Measurements from ENCODE around the gene BRAF.
"Not testable (repeated sequence)": the region's sequence is repeated elsewhere in the genome, so short reads cannot be mapped to it uniquely, and the experiment has no call there.

BRAF gene

DNA sequence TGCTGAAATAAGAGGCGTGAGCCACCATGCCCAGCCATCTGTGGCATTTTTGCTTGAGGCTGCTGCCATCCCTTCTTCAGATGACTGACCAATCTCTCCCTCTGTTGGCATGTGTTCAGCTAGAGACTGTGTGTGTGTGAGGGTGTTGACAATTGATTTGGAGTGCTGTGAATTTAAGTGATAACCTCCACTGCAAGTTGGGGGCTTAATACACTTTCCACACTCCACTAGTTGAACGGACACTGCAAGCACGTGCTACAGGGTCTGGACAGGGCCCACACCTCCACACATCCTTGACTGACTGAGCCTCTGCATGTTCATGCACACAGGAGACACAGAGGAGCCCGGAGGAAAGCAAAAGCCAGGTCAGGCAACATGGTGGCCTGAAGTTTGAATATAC, 51.3 kb downstream of the BRAF start:
- no peak for DNase-seq

- DNase-seq, result no peak
These were observed 54.7 kb downstream of the BRAF start for GRCh38 chr7:140870003-140870402.

GRCh38 chr7:140869430-140869829, 55.3 kb downstream of the BRAF start:
- no peak for DNase-seq

- DNase-seq, result no peak
These were observed 57.0 kb downstream of the BRAF start for GRCh38 chr7:140867467-140868462.

DNA sequence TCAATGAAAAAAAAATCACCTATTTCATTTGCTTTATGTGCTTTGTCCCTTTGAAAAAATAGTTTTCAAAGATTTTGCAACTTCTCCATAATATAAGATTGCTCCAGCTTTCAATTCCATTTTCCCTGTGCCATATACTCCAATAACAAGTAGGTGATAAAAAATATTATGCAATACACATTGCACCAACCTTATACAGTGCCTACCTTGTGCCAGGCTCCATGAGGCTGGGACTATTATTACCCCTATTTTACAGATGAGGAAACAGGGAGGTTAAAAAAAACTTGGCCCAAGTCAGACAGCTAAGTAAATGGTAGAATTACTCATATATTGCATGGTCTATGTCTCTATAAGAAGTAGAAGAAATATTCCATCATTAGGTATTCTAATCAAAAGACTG, 57.8 kb downstream of the BRAF start:
- DNase-seq, result no peak

GRCh38 chr7:140864732-140865131, 60.0 kb downstream of the BRAF start:
- no peak for DNase-seq

DNA sequence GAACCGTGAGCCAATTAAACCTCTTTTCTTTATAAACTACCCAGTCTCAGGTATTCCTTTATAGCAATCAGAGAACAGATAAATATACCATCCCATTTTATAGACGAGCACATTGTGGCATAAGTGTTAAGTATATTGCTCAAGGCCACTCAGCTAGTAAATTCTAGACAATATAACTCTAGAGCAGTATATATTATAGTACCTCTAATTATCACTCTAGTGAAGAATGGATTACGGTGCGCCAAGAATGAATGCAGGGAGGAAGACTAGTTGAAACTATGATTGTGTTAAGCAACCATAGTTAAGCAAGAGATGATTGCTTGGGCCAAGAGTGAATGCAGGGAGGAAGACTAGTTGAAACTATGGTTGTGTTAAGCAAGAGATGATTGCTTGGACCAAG, 60.9 kb downstream of the BRAF start:
- DNase-seq, result no peak

DNA sequence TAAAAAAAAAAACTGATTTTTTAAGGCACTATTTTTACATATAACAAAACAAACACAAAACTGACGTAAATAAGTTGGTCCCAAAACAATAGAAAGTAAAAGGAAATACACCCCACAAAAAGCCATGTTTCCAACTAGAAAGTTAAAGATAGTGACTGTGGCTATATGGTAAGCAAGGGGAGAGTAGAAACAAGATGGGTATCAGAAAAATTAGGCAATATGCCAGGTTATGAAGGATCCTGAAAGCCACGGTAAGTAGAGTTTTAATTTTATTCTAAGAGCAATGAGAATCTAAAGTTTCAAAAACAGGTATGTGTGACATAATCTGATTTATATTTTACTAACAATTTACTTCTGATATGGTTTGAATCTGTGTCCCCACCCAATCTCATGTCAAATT, 61.5 kb downstream of the BRAF start:
- DNase-seq, result no peak

DNA sequence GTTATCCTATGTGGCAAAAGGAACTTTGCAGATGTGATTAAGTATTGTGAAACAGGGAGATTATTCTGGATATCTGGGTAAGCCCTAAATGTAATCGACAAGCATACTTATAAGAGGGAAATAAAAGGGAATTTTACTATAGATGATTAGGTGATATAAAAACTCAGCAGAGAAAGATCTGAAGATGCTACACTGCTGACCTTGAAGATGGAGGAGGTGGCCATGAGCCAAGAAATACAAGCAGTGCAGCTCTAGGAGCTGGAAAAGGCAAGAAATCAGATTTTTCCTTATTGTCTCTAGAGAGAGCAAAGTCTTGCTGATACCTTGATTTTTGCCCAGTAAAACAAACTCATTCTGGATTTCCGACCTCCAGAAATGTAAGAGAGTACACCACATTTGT, 67.7 kb downstream of the BRAF start:
- DNase-seq, result no peak

- no peak for DNase-seq
These were observed 83.5 kb downstream of the BRAF start for GRCh38 chr7:140841166-140841715.

GRCh38 chr7:140831724-140832123, 93.0 kb downstream of the BRAF start:
- DNase-seq, result no peak

GRCh38 chr7:140829720-140830119, 95.0 kb downstream of the BRAF start:
- DNase-seq, result no peak

GRCh38 chr7:140828741-140829140, 96.0 kb downstream of the BRAF start:
- no peak for DNase-seq

- DNase-seq, result not testable (repeated sequence)
These were observed 107.3 kb downstream of the BRAF start for GRCh38 chr7:140817383-140817782.

DNA sequence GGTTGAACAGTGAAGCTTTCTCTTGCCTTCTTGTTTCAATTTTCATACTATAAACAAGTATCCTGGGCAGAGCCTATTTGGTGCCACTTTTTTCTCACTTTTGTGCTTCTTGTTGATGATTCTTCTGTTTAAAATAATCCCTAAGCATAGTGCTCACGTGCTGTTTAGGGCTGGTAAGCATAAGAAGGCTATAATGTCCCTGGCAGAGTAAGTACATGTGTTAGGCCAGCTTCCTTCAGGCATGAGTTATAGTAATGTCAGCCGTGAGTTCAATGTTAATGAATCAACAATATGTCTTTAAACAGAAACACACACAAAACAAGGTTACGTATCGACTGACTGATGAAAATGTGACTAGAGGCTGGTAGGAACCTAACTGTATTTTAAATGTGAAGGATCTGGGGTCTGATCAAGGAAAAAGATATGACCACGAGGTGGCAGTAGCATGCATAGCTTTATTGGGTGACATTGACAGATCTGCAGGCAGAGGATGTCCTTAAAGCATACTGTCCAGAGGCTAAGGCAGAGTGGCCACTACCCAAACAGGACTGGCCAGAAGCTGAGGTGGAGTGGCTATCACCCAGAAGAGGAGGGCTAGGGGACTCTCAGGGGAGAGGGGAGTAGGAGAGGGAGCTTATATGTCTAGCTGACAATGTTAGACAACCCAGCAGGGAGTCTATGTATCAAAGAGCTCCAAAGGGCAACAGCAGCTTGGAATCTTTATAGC, 113.7 kb downstream of the BRAF start:
- DNase-seq, result peak; percentile 79

GRCh38 chr7:140810385-140810784, 114.3 kb downstream of the BRAF start:
- DNase-seq, result no peak

DNA sequence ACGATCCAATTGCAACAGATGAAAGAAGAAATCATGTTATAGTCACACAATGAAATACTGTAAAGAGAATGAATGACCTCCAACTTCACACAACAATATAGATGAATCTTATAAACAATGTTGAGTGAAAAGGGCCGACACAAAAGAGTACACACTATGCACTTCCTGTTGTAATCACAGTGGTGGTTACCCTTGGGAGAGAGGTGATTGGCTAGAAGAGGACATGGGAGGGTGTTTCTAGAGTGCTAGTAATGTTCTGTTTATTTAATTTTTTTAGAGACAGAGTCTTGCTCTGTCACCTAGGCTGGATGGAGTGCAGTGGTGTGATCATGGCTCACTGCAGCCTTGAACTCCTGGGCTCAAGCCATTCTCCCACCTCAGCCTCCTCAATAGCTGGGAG, 145.8 kb downstream of the BRAF start:
- DNase-seq, result no peak

- no peak for DNase-seq
These were observed 146.2 kb downstream of the BRAF start for GRCh38 chr7:140778568-140778967.

DNA sequence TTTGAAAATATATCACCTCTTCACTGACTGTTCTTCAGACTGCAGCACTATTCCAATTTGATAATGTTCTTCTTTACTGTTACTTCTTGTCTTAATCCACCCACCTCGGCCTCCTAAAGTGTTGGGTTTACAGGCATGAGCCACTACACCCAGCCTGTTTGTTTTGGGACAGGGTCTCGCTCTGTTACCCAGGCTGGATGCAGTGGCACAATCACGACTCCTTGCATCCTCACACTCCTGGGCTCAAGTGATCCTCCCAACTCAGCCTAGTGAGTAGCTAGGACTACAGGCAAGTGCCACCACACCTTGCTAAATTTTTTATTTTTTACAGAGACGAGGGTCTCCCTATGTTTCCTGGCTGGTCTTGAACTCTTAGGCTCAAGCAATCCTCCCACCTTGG, 150.4 kb downstream of the BRAF start:
- no peak for DNase-seq

- DNase-seq, result no peak
These were observed 151.6 kb downstream of the BRAF start for GRCh38 chr7:140773104-140773503.

DNA sequence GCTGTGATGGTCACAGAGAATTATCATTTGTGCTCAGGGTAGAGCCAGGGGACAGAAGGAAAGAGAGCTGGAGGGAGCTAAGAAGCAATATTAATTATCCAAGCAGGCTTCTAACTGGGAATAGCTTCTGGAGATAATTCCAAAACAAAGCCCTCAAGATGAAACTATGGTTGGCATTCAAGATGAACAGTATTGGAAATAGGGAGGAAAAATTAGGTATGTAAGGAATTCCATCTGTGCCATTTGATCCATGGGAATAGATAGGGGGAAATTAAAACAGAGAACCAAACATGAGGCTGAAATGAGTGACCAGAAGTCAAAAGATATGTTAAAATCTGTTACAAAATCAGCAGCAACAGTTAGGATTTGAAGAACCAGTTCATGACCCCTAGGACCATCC, 152.9 kb downstream of the BRAF start:
- DNase-seq, result no peak

GRCh38 chr7:140769852-140770251, 154.9 kb downstream of the BRAF start:
- DNase-seq, result no peak

DNA sequence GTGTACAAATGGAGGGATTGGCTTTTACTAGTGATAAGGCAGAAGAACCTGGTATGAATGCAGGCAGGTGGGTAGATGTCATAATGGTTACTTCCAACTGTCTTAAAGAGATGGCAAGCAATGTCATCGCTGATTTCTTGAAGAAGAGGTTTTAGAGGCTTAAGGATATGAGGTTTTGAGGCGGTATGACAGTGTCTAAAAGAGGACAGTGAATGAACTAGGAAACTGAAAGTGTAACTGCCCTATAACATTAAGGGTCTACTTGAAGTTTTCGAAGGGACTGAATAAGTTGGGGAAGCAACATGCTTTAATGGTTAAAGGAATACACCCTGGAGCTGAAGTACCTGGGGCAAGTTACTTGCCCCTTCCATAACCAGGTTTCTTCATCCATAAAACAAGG, 157.3 kb downstream of the BRAF start:
- DNase-seq, result no peak

- DNase-seq, result not testable (repeated sequence)
These were observed 159.3 kb downstream of the BRAF start for GRCh38 chr7:140765441-140765840.
